ENCODE measurements around the gene LRCH4.

LRCH4 gene

GRCh38 chr7:100584054-100584682 lies 1.8 kb downstream of the LRCH4 start:
- ATAC-seq (ENCODE audit: insufficient read depth, low read depth) (no peak), DNase-seq (peak; percentile 29)
- peaks cover 54% of the 10 kb centered on the region for H4K20me1 ChIP-seq (ENCODE audit: insufficient read depth, low read length)
- H3K4me1 ChIP-seq (ENCODE audit: insufficient read depth, low read length): peaks cover 41% of the 10 kb centered on the region
- peaks cover 53% of the 10 kb centered on the region for H3K79me2 ChIP-seq (ENCODE audit: insufficient read depth, low read length)
- TF ChIP-seq CTCF (IDR thresholded peaks at IDR 0.05; ENCODE audit: borderline replicate concordance, extremely low read depth, low read length, poor library complexity, severe bottlenecking): no peak
- TF ChIP-seq EZH2 (IDR thresholded peaks at IDR 0.05; ENCODE audit: borderline replicate concordance, low read depth, low read length, severe bottlenecking): no peak
- H3K9ac ChIP-seq (ENCODE audit: low read depth, low read length): peak overlapping the region; percentile 93
- H3K27ac ChIP-seq (ENCODE audit: low read length): peak overlapping the region; percentile 94
- H3K36me3 ChIP-seq (ENCODE audit: insufficient read depth, low read length): peaks cover 44% of the 10 kb centered on the region
- H2AFZ ChIP-seq (ENCODE audit: low read depth, low read length): peak overlapping the region; percentile 32
- no peaks in the 10 kb centered on the region for H3K9me3 ChIP-seq (ENCODE audit: insufficient read depth, low read length, severe bottlenecking)
- H3K27me3 ChIP-seq (ENCODE audit: insufficient read depth, low read length, poor library complexity): no peaks in the 10 kb centered on the region
- peak overlapping the region; percentile 89 for H3K4me2 ChIP-seq (ENCODE audit: insufficient read depth, low read length)
- peak overlapping the region; percentile 82 to 90; a peak in 3 of 4 replicates for H3K4me3 ChIP-seq (ENCODE audit: low read depth in 1 of 2, low read length in 2 of 2)

DNA sequence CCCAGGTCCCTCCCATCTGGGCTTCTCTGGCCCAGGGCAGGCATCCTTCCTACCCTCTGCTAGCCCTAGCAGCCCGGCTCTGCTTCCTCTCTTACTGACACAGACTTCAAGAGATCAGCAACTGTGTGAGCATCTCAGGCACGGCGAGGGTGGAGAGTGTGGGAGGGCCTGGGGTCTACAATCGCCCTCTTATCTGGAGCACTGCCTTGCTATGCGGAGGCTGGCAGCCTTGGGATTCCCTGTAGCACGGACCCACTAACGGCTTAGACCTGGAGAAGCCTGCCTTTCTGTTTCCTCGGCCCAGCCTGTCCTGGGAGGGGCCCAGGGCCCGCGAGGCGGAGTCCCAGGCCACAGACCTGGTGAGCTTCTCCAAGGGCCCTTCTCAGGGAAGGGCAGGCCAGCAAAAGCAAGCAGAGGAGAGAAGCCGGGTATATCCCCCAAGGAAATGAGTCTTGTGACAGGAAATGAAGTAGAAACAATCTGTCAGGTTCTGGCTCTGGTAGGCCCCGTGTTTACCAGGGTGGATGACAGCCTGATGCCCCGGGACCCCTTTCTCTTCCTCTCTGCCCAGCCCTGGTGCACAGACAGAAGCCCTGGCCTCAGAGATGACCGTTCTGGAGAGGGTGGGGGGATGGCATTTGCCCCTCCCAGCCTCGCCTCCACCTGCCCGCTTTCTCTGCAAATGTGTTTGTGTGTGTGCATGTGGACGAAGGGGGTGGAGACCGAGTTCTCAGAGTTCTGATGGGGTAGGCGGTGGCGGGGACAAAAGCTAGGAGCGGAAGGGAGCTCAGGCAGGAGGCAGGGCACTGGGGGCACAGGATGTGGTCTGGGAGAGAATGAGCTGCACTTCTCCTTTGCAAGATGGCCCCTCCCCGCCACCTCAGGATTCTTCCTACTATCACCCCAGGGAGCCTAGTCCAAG lies 2.5 kb downstream of the LRCH4 start:
- Histone ChIP-seq H2AFZ (ENCODE audit: low read depth, low read length) (peak overlapping the region; percentile 33), H3K4me3 (ENCODE audit: low read depth in 1 of 2, low read length in 2 of 2) (peak overlapping the region; percentile 82 to 90; a peak in 3 of 4 replicates), H3K4me2 (ENCODE audit: insufficient read depth, low read length) (peak overlapping the region; percentile 89)

DNA sequence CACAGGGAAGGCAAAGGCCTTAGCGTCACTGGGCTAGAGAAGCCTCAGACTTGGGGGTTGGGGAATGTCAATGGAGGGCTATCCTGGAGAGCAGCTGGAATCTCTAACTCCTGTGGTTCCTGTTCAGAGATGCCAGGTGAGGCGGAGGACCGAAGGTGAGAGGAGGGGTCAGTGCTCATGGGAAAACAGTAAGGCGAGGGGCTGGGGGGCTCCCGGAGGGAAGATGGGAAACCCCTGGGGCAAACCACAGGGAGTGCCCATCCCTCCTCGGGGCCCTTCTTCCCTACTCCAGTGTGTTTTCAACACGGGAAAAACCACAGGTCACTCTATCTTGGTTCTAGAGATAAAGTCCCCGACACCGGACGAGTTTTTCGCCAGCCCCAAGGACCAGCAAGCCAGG lies 3.3 kb downstream of the LRCH4 start:
- Histone ChIP-seq H4K20me1 (ENCODE audit: insufficient read depth, low read length) (peaks cover 67% of the 10 kb centered on the region), H3K4me1 (ENCODE audit: insufficient read depth, low read length) (peaks cover 41% of the 10 kb centered on the region), H3K4me3 (ENCODE audit: low read depth in 1 of 2, low read length in 2 of 2) (peak overlapping the region in 1 of 2 experiments; percentile 90; a peak in 2 of 4 replicates), H3K27me3 (ENCODE audit: insufficient read depth, low read length, poor library complexity) (no peaks in the 10 kb centered on the region), H3K4me2 (ENCODE audit: insufficient read depth, low read length) (peak overlapping the region; percentile 89), H3K9ac (ENCODE audit: low read depth, low read length) (peak overlapping the region; percentile 93), H3K36me3 (ENCODE audit: insufficient read depth, low read length) (peaks cover 59% of the 10 kb centered on the region), H2AFZ (ENCODE audit: low read depth, low read length) (no peak overlapping the region), H3K27ac (ENCODE audit: low read length) (peak overlapping the region; percentile 94), H3K9me3 (ENCODE audit: insufficient read depth, low read length, severe bottlenecking) (no peaks in the 10 kb centered on the region), H3K79me2 (ENCODE audit: insufficient read depth, low read length) (peaks cover 53% of the 10 kb centered on the region)
- TF ChIP-seq CTCF (IDR thresholded peaks at IDR 0.05; ENCODE audit: borderline replicate concordance, extremely low read depth, low read length, poor library complexity, severe bottlenecking) (no peak), EZH2 (IDR thresholded peaks at IDR 0.05; ENCODE audit: borderline replicate concordance, low read depth, low read length, severe bottlenecking) (no peak)
- ATAC-seq (ENCODE audit: insufficient read depth, low read depth): no peak
- no peak for DNase-seq

More for the DNA sequence above, 2.5 kb downstream of the LRCH4 start:
- peaks cover 41% of the 10 kb centered on the region for H3K4me1 ChIP-seq (ENCODE audit: insufficient read depth, low read length)
- no peaks in the 10 kb centered on the region for H3K9me3 ChIP-seq (ENCODE audit: insufficient read depth, low read length, severe bottlenecking)
- peaks cover 51% of the 10 kb centered on the region for H3K36me3 ChIP-seq (ENCODE audit: insufficient read depth, low read length)
- H3K9ac ChIP-seq (ENCODE audit: low read depth, low read length): peak overlapping the region; percentile 93
- peak overlapping the region; percentile 94 for H3K27ac ChIP-seq (ENCODE audit: low read length)
- peak; percentile 89 for DNase-seq
- peaks cover 53% of the 10 kb centered on the region for H3K79me2 ChIP-seq (ENCODE audit: insufficient read depth, low read length)
- H4K20me1 ChIP-seq (ENCODE audit: insufficient read depth, low read length): peaks cover 62% of the 10 kb centered on the region
- peak; percentile 46 for ATAC-seq (ENCODE audit: insufficient read depth, low read depth)
- TF ChIP-seq CTCF (IDR thresholded peaks at IDR 0.05; ENCODE audit: borderline replicate concordance, extremely low read depth, low read length, poor library complexity, severe bottlenecking) (no peak), EZH2 (IDR thresholded peaks at IDR 0.05; ENCODE audit: borderline replicate concordance, low read depth, low read length, severe bottlenecking) (no peak)
- no peaks in the 10 kb centered on the region for H3K27me3 ChIP-seq (ENCODE audit: insufficient read depth, low read length, poor library complexity)
